Transverse colon (tissue), 3 donors: ENCODE data around the gene IGSF3.
"Not testable (repeated sequence)": the region's sequence is repeated elsewhere in the genome, so short reads cannot be mapped to it uniquely, and the experiment has no call there.

Source experiments
- CTCF ChIP-seq, 5 experiments: fragments of 200-600 bp in 3 of 5; fragments of 450-650 bp in 2 of 5; sonication (generic) in 3 of 5; IDR thresholded peaks; 1 replicate in 2 of 5; 2 replicates in 3 of 5; pipeline ENCODE4 v1.5.1; 2016 to 2017; ENCODE audit warnings: antibody characterized with exemption in 5 of 5, inconsistent platforms in 3 of 5, mild to moderate bottlenecking in 2 of 5, moderate library complexity in 1 of 5
- EP300 ChIP-seq: sonication (generic); formaldehyde crosslinking; IDR thresholded peaks from one replicate; pipeline ENCODE4 v1.6.1; 2017; ENCODE audit warnings: antibody characterized with exemption, low read depth
- POLR2A ChIP-seq: fragments of 450-650 bp; IDR thresholded peaks from one replicate; pipeline ENCODE4 v1.6.1; 2016; ENCODE audit warnings: antibody characterized with exemption, mild to moderate bottlenecking, moderate library complexity

- TF ChIP-seq EP300; CTCF (IDR thresholded peaks at IDR 0.05); POLR2A: not testable (repeated sequence)
Observed at GRCh38 chr1:116609801-116610371, 57.6 kb downstream of the IGSF3 start.
